GM19397 (cell line): ENCODE data around the gene DHRS3.
"Not testable (repeated sequence)": the region's sequence is repeated elsewhere in the genome, so short reads cannot be mapped to it uniquely, and the experiment has no call there.

ENCODE experiments used
- ATAC-seq: cut with Tn5 transposase; IDR thresholded peaks from one replicate; pipeline ENCODE4 v1.9.1; 2021; ENCODE audit warnings: mild to moderate bottlenecking, moderate library complexity; ENCODE audit not compliant: unreplicated experiment

DHRS3 gene

GRCh38 chr1:12580054-12580887, 37.7 kb downstream of the DHRS3 start:
- ATAC-seq, result no peak

GRCh38 chr1:12578860-12579422, 39.1 kb downstream of the DHRS3 start:
- ATAC-seq, result no peak

DNA sequence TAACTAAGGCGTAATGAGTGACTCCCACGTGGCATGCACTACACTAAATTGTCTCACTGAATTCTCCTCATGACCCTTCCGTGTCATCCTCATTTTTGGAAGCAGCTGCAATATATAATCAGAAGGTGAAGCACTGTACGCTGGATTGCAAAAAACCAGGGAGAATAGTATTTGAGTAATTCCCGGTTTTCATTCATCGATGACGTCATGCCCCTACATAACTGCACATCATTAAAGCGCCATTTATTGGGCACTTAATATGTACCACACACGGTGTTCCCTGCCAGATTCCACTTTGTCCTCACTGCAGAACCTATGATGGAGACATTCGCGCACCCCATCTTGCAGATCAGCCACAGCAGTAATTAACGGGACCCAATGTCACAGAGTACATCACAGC, 41.0 kb downstream of the DHRS3 start:
- ATAC-seq, result no peak

DNA sequence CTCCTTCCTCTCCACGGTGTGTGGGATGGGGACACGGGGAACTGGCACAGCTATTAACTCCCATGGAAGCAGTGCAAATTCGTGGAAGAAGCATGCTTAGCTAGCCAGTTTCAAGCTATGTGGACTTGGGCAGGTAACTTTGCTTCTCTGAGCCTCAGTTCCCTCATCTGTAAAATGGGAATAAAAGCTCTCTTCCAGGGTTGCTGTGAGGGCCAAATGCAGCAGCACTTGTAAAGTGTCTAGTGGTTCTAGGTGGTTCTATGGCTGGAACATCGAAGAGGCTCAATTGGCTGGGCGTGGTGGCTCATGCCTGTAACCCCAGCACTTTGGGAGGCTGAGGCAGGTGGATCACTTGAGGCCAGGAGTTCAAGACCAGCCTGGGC, 43.3 kb downstream of the DHRS3 start:
- no peak for ATAC-seq

- no peak for ATAC-seq
Observed at GRCh38 chr1:12573015-12573825, 44.8 kb downstream of the DHRS3 start.

DNA sequence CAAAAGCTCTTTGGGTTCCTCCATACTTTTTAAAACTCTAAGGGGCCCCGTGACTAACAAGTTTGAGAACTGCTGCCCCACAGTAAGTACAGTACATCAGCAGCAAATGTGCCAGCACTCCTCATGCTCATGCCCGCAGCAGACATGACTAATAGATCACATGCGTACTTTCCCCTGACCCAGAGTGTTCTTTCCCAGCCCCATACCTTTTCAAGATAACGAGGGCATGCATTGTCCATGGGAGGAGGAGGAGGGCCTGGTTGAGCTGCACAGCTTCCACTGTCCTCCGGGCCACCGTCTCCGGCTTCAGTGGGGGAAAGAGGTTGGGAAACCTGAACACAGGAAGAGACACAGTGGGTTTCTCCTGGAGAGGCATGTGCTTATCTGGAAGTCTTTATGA, 45.5 kb downstream of the DHRS3 start:
- no peak for ATAC-seq

DNA sequence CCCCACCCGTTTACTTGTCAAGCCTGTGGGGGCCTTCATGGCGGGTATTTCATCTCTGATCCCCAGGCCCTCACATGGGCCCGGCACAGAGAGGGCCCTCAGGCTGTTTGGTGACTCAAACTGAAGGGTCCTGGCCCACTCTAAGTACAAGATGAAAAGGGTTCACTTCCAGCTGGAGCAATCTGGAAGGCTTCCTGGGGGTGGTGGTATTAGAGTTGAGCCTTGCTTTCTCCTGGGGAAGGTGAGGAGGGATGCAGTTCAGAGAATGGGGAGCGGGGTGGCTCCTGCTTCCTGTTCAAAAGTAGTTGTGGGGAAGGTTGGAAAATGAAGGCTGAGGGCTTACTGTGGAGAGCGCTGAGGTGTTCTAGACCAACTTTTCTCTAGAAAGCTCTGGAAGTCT, 47.7 kb downstream of the DHRS3 start:
- no peak for ATAC-seq

DNA sequence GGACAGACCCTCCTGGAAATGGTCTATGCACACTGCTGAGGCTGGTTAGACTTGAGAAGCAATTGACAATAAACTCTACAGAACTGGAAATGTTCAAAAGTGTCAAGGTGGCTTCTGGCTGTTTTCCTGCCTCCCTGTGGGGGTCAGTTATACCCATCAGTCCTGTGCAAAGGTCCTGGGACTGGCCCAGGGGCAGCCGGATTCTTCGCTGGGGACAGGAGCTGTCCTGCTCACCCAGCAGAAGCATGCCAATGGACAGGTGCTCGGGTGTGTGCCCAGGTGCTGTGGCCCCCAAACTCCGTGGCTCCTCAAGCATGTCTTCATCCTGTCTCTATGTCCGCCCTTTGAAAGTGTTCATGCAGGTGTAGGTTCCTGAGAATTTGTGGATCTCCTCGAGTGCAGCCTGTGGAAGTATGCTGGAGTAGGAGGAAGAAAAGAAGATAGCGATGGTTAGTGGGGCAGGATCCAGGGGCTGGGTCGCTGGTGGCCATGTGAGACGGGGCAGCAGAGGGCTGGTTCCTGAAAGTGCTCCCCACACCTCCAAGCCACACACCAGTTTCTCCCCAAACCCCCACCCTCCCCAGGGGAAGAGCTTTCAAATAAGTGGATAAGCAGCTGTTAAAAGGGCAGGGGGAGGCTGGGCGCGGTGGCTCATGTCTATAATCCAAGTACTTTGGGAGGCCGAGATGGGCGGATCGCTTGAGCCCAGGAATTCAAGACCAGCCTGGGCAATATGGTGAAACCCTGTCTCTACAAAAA, 49.8 kb downstream of the DHRS3 start:
- ATAC-seq, result no peak

DNA sequence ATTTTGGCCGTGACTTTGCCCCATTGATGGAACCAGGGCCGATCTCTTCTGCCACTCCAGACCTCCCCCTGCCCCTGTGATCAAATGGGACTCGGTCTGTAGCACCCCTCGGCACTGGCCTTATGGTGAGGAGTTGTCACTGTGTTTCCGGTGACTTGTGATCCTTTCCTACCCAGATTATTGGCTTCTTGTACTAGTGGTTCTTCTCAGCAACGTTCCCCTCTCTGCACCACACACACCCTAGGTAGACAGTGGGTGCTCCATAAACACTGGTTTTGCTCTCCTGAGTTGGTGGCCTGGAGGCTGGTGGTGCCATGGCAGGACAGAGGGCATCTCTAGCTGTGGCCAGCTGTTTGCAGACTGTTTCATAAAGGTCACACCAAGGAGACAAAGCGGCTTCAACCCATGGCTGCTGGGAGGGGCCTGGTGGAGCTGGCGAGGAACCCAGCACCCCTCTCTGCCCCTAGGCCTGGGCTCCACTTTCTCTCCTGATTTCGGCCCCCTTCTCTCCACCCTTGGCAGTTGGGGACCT, 50.7 kb downstream of the DHRS3 start:
- ATAC-seq, result no peak

DNA sequence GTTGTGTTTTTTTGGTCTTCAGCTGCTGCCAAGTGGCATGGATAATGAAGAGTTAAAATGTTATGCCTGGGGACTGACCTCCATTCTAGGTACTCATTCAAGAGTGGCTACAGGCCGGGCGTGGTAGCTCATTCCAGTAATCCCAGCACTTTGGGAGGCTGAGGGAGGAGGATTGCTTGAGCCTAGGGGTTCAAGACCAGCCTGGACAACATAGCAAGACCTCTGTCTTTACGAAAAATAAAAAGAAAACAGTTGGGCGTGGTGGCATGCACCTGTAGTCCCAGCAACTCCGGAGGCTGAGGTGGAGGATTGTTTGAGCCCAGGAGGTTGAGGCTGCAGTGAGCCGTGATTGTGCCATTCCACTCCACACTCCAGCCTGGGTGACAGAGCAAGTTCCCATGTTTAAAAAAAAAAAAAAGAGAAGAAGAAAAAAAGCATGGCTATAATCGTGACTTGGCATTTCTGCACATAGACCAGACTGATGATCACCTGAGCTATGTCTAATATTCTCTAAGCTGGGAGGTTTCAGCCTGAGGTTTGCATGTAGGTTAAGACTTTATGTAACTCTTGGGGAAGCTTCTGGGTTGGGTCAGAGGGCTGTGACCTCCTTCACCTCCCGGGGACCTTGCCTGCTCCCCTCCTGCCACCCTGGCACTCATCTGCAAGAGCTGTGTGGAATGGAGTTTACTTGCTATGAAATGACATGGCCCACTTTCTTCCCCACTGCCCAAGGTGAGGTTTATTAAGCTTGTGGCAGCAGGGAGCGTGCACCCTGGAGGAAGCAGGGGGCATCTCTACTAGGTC, 51.3 kb downstream of the DHRS3 start:
- no peak for ATAC-seq

GRCh38 chr1:12565966-12566352, 52.1 kb downstream of the DHRS3 start:
- ATAC-seq, result no peak

- ATAC-seq, result no peak
Observed at GRCh38 chr1:12565094-12565965, 52.7 kb downstream of the DHRS3 start.

GRCh38 chr1:12564251-12564650, 53.8 kb downstream of the DHRS3 start:
- not testable (repeated sequence) for ATAC-seq

DNA sequence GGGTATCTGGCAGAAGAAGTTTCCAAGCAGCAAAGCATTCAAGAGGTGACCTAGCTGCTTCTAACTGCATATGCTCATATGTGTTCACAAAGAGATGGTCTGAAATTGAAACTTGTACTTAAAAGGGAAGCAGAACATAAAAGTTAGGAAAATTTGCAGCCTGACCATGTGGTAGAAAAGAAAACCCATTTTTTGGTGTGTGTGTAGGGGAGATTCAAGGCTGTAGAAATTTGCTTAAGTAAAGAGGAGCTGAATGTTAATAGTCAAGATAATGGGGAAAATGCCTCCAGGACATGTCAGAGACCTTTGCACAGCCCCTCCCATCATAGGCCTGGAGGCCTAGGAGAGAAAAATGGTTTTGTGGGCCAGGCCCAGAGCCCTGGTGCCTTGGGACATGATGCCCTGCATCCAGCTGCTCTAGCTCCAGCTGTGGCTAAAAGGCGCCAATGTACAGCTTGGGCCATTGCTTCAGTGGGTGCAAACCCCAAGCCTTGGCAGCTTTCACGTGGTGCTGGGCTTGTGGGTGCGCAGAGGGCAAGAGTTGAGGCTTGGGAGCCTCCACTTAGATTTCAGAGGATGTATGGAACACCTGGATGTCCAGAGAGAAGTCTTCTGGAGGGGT, 54.9 kb downstream of the DHRS3 start:
- ATAC-seq, result no peak

DNA sequence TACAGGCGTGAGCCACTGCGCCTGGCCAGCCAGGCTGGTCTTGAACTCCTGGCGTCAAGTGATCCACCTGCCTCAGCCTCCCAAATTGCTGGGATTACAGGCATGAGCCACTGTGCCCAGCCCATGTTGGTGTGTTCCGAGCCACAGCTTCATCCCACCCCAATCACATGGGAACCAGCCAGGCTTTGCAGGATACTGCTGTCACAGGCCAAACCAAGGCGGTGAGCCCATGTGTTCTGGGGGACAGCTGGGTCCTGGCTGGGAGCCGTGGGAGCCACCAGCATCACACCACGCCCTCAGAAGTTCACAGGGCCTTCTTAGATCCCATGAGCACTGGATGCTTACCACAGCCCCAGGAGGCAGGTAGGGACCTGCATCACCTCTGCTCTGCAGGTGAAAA, 56.9 kb downstream of the DHRS3 start:
- no peak for ATAC-seq

- no peak for ATAC-seq
Observed at GRCh38 chr1:12556957-12557935, 60.8 kb downstream of the DHRS3 start.

- no peak for ATAC-seq
Observed at GRCh38 chr1:12556368-12556930, 61.6 kb downstream of the DHRS3 start.
